H1 (cell line): ENCODE data around the gene TRIB2. TPM values are rescaled to one million over a fixed set of nuclear protein-coding genes. Genes with fewer than 3 reads are reported as not detected.

Source experiments
- GABPA ChIP-seq: IDR thresholded peaks from 2 replicates; pipeline ENCODE4 v1.6.1; 2011; ENCODE audit warnings: mild to moderate bottlenecking, low read length, moderate library complexity, borderline replicate concordance; ENCODE audit not compliant: insufficient read depth
- SIRT6 ChIP-seq: IDR thresholded peaks from one replicate; pipeline ENCODE4 v1.7.1; 2012; ENCODE audit warnings: low read length, inconsistent platforms
- TEAD4 ChIP-seq: IDR thresholded peaks from 2 replicates; pipeline ENCODE4 v1.6.1; 2012; ENCODE audit warnings: low read depth, low read length, inconsistent platforms, mixed read lengths
- polyA plus RNA-seq, 7 experiments: library from polyadenylated mRNA; depleted of rRNA in 3 of 7; stranded (reverse) in 5 of 7; unstranded in 2 of 7; fragments of >200 nt in 5 of 7; fragments of 200-250 nt in 2 of 7; gene quantifications; 1 replicate in 5 of 7; 2 replicates in 1 of 7; 4 replicates in 1 of 7; pipeline versions ENCODE4 v1.2.1 to v1.2.3, GENCODE V29; 2011 to 2013; ENCODE audit warnings: missing spikeins in 2 of 7, mixed read lengths in 2 of 7
- total RNA-seq: library from RNA; stranded (reverse); fragmentation: NEBNext Ultra II Directional; extraction: Animal tissue kit (Norgen Biotek cat#: 25700); gene quantifications from 2 replicates; pipeline ENCODE4 v1.2.1, GENCODE V29; 2021

The TRIB2 gene
- total and polyA plus RNA-seq, 2 of the 8 experiments (the other 6 are each of a cell fraction or from before 2014, with no cell fraction given) = 40.8 to 57.0 TPM

DNA sequence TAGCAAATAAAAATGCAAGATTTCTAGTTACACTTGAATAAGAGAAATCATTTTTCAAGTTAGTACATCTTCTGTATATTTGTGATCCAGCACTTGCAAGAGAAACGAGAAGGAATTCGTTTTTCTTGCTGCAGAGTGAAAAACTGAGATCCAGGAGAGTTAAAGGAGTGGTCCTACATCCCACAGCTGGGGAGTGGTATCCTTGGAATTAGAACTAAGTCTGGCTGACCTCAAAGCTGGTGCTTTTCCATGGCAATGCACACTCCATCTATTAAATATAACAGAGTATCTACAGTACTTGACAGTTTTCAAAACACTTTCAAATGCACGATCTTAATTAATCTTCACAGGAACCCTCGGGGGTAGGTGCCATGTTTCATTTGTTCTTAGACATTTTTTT lies 46.8 kb downstream of the TRIB2 start (continued):
- TF ChIP-seq SIRT6 = no peak
- TF ChIP-seq TEAD4 = no peak
- TF ChIP-seq GABPA = no peak
- TF ChIP-seq, all 59 proteins: peak for 0
